Measurements from ENCODE around the gene C17orf50.

C17orf50 gene

DNA sequence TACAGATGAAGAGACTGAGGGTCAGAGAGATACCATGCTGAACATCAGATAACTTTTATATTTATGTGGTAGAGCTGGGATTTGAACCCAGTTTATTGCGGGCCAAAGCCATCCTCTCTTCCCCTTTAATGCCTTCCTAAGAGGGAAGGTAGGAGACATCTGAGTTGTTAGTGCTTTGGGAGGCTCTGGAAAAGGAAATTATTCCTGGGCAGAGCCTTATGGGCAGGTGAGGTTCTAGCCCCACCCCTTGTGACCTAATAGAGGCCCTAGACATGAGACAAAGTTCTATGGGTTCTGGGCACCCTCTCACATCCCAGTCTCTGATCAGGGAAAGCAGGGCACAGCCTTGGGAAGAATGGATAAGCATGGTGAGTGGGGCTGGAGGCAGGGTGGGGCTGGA, at the start of gene C17orf50:
Gene C17orf50, plus strand, starts transcription at position 301 of the 400 bp plus-strand sequence. Its CDS starts 55 bp downstream, at position 356.
- no peak for TF ChIP-seq GATA2 (IDR thresholded peaks at IDR 0.05; ENCODE audit: low read depth, low read length)
- TF ChIP-seq GATA3 (IDR thresholded peaks at IDR 0.05; ENCODE audit: low read depth, low read length), result no peak

DNA sequence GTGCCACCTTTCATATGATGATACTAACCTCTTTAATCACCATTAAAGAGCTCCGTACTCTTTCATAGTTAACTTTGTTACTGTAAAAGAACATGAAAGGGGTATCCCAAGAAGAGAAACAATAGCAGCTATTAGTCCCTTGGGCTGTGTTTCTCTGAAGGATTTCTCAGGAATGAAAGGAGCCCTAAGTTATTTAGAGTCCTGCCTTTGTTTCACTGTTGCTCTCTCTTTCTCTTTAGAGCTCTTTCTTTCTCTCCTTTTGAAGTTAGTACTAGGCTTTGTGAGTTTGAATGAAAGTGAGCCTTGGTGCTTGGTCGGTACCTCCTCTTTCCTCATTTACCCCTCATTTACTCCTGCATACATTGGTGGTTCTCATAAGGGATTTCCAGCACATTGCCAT, 49.7 kb upstream of the C17orf50 start:
- TF ChIP-seq GATA2 (IDR thresholded peaks at IDR 0.05; ENCODE audit: low read depth, low read length) (no peak), GATA3 (IDR thresholded peaks at IDR 0.05; ENCODE audit: low read depth, low read length) (no peak)

DNA sequence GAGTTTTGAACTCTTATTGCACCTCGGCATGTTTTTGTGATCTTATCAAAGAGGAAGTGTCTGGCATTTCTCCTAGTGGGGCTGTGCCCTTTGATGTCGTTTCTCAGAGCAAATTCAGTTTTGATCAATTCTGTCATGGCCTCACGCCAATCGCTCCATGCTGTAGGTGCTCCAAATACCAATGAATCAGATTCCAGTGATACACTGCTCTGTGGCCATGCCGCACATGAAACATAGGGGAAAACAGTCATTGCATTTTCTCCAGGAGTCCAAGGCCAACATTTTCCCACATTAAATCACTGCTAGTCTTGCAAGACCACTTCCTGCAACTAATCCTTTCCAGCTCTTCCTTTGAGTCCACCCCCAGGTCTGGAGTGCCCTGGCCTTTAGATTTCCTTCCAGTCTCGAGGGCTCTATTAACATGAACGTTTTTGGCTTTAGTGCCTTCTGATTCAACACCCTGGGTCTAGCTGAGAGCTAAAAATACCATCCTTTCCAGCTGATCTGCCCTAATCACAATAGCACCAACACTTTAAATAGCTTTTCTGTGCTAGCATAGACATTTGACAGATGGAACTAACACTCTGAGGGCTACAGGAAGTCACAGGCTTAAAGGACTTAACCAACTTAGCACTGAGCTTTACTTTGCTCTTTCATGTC, 47.5 kb upstream of the C17orf50 start:
- TF ChIP-seq GATA2 (IDR thresholded peaks at IDR 0.05; ENCODE audit: low read depth, low read length), result peak; percentile 57; the same call in 1 of the 2 replicates
- TF ChIP-seq GATA3 (IDR thresholded peaks at IDR 0.05; ENCODE audit: low read depth, low read length), result no peak

DNA sequence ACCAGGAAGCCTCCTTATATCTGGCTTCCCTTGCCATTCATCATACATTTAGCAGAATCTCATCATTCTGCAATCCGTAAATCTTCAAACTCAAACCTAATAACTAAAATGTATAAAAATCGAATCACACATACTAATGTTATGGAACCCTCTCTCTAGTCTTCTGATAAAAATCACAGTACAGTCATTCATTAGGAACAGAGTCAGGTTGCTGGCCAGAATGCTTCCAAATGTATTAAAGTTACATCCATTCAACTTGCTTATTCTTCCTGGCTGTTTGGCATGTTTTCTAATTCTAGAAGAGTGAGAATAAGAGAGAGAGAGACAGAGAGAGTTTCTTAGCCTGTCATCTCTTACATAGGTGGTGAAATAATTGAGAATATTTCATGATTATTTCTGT, 45.7 kb upstream of the C17orf50 start:
- TF ChIP-seq GATA3 (IDR thresholded peaks at IDR 0.05; ENCODE audit: low read depth, low read length) (0 out of 2 replicates have a peak, but pooled peaks have one; percentile 23), GATA2 (IDR thresholded peaks at IDR 0.05; ENCODE audit: low read depth, low read length) (no peak)

DNA sequence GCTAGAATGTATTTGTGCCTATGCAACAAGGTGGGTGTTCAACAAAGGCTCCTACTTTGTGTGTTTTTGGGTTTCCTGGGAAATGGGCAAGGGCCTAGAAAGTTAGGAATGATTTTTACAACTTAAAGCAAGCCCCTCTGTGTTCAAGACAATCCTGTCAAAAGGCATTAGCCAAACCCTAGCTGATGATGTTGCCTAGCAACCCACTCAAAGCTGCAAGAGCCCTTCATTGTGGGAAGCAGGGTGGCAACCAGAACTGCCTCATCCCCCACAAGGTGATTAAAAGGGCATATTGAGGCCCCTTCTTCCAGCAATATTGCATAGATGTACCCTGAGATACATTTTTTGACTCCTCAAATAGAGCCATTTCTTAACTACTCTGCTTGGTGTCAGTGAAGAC, 45.3 kb upstream of the C17orf50 start:
- TF ChIP-seq GATA2 (IDR thresholded peaks at IDR 0.05; ENCODE audit: low read depth, low read length) (no peak), GATA3 (IDR thresholded peaks at IDR 0.05; ENCODE audit: low read depth, low read length) (no peak)

DNA sequence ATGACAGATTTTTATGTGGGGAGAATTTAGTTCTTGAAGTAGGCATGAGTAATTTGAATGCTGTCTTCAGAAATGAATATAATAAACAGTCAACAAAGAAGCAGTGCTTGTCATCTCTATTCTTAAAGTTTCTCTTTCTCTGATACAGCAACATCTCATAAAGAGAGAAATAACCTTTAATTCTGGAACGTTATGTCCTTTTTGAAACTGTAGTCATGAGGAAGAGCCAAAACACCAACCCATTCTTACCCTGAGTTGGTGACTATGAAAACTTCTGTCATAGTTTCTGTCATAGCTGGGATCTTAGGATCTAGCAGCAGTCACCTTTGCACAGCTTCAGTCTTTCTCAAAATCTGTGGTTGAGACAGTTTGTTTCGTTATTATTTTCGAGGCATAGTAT, 44.5 kb upstream of the C17orf50 start:
- TF ChIP-seq GATA2 (IDR thresholded peaks at IDR 0.05; ENCODE audit: low read depth, low read length) (no peak), GATA3 (IDR thresholded peaks at IDR 0.05; ENCODE audit: low read depth, low read length) (no peak)

DNA sequence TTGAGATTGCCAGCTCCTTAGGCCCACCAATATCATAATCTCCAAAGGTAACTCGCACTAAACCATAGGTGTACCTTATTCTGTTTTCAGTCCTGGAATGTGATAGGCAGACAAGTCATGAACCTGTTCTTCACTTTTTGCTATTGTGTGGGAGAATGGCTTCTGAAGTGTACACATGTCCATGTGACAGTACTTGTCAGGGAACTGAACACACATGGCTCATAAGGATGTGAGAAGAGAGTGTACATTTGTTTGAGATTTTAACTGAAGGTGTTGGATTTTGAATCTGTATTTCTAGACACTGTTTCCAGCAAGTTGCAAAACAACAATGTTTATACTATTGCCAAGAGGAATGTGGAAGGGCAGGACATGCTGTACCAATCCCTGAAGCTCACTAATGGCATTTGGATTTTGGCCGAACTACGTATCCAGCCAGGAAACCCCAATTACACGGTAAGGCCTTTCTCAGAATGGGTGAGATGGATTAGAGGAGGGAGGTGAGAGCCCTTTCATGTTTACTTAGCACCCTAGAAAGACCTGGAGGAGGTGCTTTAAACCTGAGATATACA, 43.7 kb upstream of the C17orf50 start:
- TF ChIP-seq GATA2 (IDR thresholded peaks at IDR 0.05; ENCODE audit: low read depth, low read length) (no peak), GATA3 (IDR thresholded peaks at IDR 0.05; ENCODE audit: low read depth, low read length) (no peak)

DNA sequence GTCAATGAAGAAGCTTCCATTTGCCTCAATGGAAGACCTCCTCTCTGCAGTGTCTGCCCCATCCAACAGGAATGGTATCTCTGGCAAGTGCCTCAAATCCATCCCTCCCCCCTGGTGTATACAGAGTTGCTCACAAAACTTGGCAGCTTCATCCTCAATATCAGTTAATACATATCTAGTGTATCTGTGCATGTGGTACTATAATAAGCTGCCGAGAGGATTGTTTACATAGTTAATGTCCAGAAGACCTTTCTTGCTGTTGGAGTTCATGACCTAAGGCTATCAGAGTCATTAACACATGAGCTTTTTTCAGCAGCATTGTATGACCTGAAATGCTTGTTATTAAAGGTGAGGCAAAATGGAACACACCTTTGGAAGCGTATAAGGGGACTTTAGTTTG, 43.2 kb upstream of the C17orf50 start:
- TF ChIP-seq GATA2 (IDR thresholded peaks at IDR 0.05; ENCODE audit: low read depth, low read length), result no peak
- no peak for TF ChIP-seq GATA3 (IDR thresholded peaks at IDR 0.05; ENCODE audit: low read depth, low read length)

DNA sequence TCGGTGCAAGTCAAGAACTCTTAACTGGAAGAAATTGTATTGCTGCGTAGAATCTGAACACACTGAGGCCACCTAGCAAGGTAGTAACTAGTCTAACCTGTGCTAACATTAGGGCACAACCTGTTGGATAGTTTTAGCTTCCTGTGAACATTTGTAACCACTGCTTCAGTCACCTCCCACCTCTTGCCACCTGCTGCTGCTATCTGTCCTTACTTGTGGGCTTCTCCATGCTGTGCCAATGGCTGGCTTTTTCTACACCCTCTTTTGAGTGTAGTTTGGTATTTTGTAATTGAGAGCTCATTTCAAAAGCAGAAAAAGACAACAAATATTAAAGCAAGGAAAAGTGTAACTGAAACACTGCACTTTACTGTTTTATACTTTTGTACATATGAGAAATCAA, 37.0 kb upstream of the C17orf50 start:
- no peak for TF ChIP-seq GATA3 (IDR thresholded peaks at IDR 0.05; ENCODE audit: low read depth, low read length)

DNA sequence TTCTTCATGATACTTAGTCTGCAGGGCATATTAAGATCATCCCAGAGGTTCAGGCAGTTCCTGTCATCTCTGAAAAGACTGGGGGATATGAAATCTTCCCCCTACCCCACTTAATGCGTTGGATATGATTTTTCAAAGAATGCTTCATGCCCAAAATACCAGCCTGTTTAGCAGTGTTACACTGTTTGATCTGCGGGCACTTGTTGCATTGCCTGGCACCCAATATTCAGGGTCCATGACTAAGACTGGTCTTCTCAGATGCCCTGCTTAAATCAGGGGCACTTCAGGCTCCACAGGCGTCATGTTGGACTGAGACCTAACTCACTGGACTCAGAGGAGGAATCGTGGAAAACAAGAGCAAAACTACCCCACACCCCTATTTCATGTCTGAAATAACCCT, 35.6 kb upstream of the C17orf50 start:
- TF ChIP-seq GATA3 (IDR thresholded peaks at IDR 0.05; ENCODE audit: low read depth, low read length) (no peak), GATA2 (IDR thresholded peaks at IDR 0.05; ENCODE audit: low read depth, low read length) (no peak)

DNA sequence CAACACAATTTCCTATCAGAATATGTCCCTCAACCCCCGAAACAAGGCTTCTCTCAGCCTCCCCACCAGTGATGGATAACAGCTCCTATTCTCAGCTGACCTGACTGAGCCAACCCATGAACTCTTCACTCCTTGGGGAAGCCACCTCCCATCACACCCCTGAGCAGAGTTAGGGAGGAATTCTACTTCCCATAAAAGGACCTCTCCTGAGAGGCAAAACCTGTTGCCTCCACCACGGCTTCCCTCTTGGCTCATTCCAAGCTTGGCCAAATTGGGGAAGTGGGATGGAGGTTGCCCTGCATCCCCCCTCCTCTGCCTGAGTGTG, 34.9 kb upstream of the C17orf50 start:
- TF ChIP-seq GATA3 (IDR thresholded peaks at IDR 0.05; ENCODE audit: low read depth, low read length), result no peak
- no peak for TF ChIP-seq GATA2 (IDR thresholded peaks at IDR 0.05; ENCODE audit: low read depth, low read length)

DNA sequence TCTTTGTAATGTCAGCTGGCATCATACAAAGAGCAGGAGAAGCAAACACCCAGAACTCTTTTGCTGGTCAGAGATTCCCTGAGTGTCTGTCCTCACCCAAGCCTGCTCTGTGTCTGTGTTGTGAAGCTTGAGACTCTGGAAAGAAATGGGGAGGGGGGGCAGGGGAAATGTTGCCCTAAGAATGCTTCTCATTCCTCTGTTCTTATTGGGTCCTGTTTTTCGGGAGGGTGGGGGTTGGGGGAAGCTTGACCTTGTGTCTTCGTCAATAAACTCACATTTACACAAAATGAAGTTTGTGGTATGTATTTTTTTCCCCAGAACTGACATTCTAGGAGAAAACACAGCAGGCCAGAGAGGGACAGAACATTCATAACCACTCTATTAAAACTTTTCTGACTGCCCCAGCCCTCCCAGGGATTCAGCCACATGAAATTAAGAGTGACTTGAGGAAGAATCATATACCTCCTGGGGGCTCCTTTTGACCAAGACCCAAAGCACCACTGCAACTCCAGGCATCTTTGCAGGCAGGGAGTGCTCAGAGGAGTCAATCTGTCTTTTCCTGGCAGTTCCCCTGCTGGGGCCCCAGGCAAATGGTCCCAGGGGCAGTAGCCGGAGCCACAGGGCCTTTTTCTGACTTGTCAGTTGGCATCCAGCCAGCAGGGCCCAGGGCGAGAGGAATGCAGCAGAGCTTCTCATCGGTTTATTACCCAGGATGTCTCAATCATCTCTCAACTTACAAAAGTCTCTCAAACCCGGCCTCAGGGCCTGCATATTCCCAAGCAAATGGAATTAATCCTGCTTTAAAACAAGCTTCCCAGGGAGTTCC, 34.3 kb upstream of the C17orf50 start:
- TF ChIP-seq GATA3 (IDR thresholded peaks at IDR 0.05; ENCODE audit: low read depth, low read length), result no peak
- no peak for TF ChIP-seq GATA2 (IDR thresholded peaks at IDR 0.05; ENCODE audit: low read depth, low read length)

DNA sequence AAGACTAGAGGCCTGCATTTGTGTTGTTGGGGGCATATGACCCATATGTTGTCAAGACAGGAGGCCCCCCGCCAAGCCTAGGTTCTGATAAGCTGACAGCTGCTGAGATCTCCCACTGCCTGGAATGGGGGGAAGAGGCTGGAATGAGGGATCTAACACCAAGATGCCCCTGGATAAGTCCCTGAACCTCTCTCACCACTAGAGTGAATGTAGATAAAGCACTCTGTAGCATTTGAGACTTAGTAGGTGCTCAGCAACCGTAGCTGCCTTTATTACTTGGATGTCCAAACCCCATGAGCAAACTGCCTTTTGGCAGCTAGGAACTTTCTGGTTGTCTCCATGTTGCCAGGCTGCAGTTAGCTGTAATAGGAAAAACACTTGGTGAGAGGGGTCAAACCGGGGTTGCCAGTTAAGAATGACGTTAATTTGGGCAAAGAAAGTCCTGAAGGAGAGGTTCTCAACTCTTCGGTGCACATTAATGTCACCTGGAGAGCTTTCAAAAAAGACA, 33.7 kb upstream of the C17orf50 start:
- no peak for TF ChIP-seq GATA3 (IDR thresholded peaks at IDR 0.05; ENCODE audit: low read depth, low read length)

DNA sequence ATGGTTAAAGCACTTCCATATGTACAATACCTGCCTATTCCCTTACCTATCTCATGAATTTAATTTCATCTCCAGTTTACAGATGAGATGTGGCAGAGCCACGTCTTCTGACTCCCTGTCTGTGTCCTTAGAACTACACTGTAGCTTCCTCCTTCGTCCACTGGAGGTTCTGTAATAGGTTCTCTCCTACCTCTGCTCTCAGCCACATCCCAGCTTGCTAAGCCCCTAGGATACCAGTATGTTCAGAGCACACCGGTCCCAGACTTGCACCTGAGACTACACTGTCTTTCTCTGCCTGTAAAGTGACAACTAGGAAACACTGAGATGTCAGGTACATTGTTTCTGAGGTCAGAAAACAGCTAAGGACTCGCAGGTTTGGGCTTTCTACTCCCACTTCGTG, 33.1 kb upstream of the C17orf50 start:
- no peak for TF ChIP-seq GATA2 (IDR thresholded peaks at IDR 0.05; ENCODE audit: low read depth, low read length)
- no peak for TF ChIP-seq GATA3 (IDR thresholded peaks at IDR 0.05; ENCODE audit: low read depth, low read length)

DNA sequence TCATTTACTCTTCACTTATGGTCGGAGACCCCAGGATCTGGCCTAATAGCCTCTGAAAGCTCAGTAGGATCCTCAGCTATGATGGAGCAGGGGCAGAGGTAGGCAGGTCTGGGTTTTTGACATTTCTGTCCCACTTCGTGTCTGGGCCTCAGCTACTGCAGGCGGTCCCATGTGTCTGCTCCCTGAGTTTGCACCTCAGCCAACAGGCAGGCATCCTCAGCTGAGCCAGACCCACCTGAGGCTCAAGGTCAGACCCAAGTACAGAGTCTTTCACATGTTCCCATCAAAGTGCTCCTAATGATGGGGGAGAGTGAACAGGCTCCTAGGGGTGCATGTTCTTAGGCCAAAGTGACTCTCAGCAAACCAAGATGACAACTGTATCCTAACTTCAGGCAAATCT, 32.1 kb upstream of the C17orf50 start:
- TF ChIP-seq GATA3 (IDR thresholded peaks at IDR 0.05; ENCODE audit: low read depth, low read length) (no peak), GATA2 (IDR thresholded peaks at IDR 0.05; ENCODE audit: low read depth, low read length) (no peak)

Data from SH-SY5Y (cell line).